Endothelial cell of umbilical vein (primary cell): ENCODE data around the gene DCLK1. TPM values are rescaled to one million over a fixed set of nuclear protein-coding genes. Genes with fewer than 3 reads are reported as not detected.

Experiments used
- BruUV-seq: library from RNA; stranded (reverse); fragments of 400-500 nt; replicated peaks from 2 replicates; lab custom pipeline; 2021; lab: Mats Ljungman, UMichigan
- CTCF ChIA-PET: fragments of 300-600, 350-600 bp; sonication (Branson Sonifier 250); formaldehyde crosslinking; loops from one replicate; lab custom pipeline; 2021; ENCODE audit warnings: antibody characterized with exemption, inconsistent platforms; lab: Charles Lee
- POLR2A ChIA-PET: fragments of 300-600, 350-600 bp; sonication (Branson Sonifier 250); formaldehyde crosslinking; loops from one replicate; lab custom pipeline; 2021; ENCODE audit warnings: antibody characterized with exemption, inconsistent platforms; lab: Charles Lee
- DNase-seq: peaks from one replicate; pipeline ENCODE4 v3.0.0-alpha.2; 2011; ENCODE audit warnings: low read depth, low spot score
- FAIRE-seq: peaks from 2 replicates; lab custom pipeline; 2011; peaks lifted over from hg19 to GRCh38; lab: Jason Lieb, UNC
- H2AFZ ChIP-seq: 2 replicates; pipeline ENCODE4 v1.6.0; 2012; ENCODE audit warnings: low read depth, low read length, control low read depth, inconsistent platforms
- H3K27ac ChIP-seq: 2 replicates; pipeline ENCODE4 v1.5.1; 2011; ENCODE audit warnings: low read depth, mild to moderate bottlenecking, control low read depth, low read length, moderate library complexity; ENCODE audit not compliant: insufficient read depth
- H3K27me3 ChIP-seq, 2 experiments: 2 replicates each; pipeline versions ENCODE4 v1.6.0 to v1.6.1; 2011; ENCODE audit warnings: low read length in 2 of 2, mixed read lengths in 1 of 2; ENCODE audit not compliant: control insufficient read depth in 2 of 2, insufficient read depth in 2 of 2
- H3K36me3 ChIP-seq, 2 experiments: 2 replicates in 1 of 2; 3 replicates in 1 of 2; pipeline ENCODE4 v1.5.1; 2011; ENCODE audit warnings: low read length in 2 of 2, mild to moderate bottlenecking in 1 of 2, moderate library complexity in 1 of 2; ENCODE audit not compliant: control insufficient read depth in 2 of 2, insufficient read depth in 2 of 2; ENCODE audit errors: extremely low read depth in 1 of 2
- H3K4me1 ChIP-seq: 3 replicates; pipeline ENCODE4 v1.5.1; 2011; ENCODE audit warnings: mild to moderate bottlenecking, low read length; ENCODE audit not compliant: control insufficient read depth, insufficient read depth; ENCODE audit errors: extremely low read depth
- H3K4me2 ChIP-seq: 2 replicates; pipeline ENCODE4 v1.6.1; 2011; ENCODE audit warnings: low read length, control low read depth, mixed read lengths; ENCODE audit not compliant: insufficient read depth
- H3K4me3 ChIP-seq, 3 experiments: fragments of 200-600 bp in 1 of 3; sonication (generic), shearing (Covaris generic) in 1 of 3; replicated peaks in 1 of 3; 2 replicates each; pipeline ENCODE4 v1.5.1; 2011 to 2016; ENCODE audit warnings: control low read depth in 3 of 3, low read length in 3 of 3, mild to moderate bottlenecking in 2 of 3, inconsistent platforms in 1 of 3, low read depth in 1 of 3, moderate library complexity in 1 of 3; ENCODE audit not compliant: insufficient read depth in 1 of 3
- H3K79me2 ChIP-seq: 2 replicates; pipeline ENCODE4 v1.6.0; 2012; ENCODE audit warnings: low read length, inconsistent platforms; ENCODE audit not compliant: control insufficient read depth, insufficient read depth
- H3K9ac ChIP-seq: replicated peaks from 2 replicates; pipeline ENCODE3; 2011; ENCODE audit warnings: low read length, control low read depth; ENCODE audit not compliant: insufficient read depth; ENCODE audit errors: extremely low read depth
- H3K9me1 ChIP-seq: replicated peaks from 3 replicates; pipeline ENCODE4 v1.6.0; 2011; ENCODE audit warnings: mild to moderate bottlenecking, low read length; ENCODE audit not compliant: control insufficient read depth, insufficient read depth; ENCODE audit errors: extremely low read depth
- H3K9me3 ChIP-seq: replicated peaks from 2 replicates; pipeline ENCODE4 v1.5.1; 2012; ENCODE audit warnings: low read length, inconsistent platforms; ENCODE audit not compliant: control insufficient read depth, insufficient read depth
- H4K20me1 ChIP-seq: replicated peaks from 2 replicates; pipeline ENCODE3; 2011; ENCODE audit warnings: mild to moderate bottlenecking, low read length; ENCODE audit not compliant: control insufficient read depth, insufficient read depth; ENCODE audit errors: extremely low read depth
- CTCF ChIP-seq, 2 donors: IDR thresholded peaks; 1 replicate in 1 of 2; 2 replicates in 1 of 2; pipeline ENCODE4 v1.5.1; 2011; ENCODE audit warnings: low read length in 2 of 2, mild to moderate bottlenecking in 2 of 2, moderate library complexity in 2 of 2, control low read depth in 1 of 2, inconsistent platforms in 1 of 2, low read depth in 1 of 2; ENCODE audit not compliant: insufficient read depth in 1 of 2; ENCODE audit errors: extremely low read depth in 1 of 2
- EZH2 ChIP-seq: IDR thresholded peaks from 2 replicates; pipeline ENCODE4 v1.6.1; 2012; ENCODE audit warnings: borderline replicate concordance, low read depth, mild to moderate bottlenecking, moderate library complexity, low read length, inconsistent platforms; ENCODE audit not compliant: severe bottlenecking
- FOS ChIP-seq: IDR thresholded peaks from 2 replicates; pipeline ENCODE4 v1.6.1; 2011; ENCODE audit warnings: mild to moderate bottlenecking, low read length, moderate library complexity, borderline replicate concordance; ENCODE audit not compliant: insufficient read depth
- GATA2 ChIP-seq: IDR thresholded peaks from 2 replicates; pipeline ENCODE4 v1.7.0; 2011; ENCODE audit warnings: low read depth, mild to moderate bottlenecking, moderate library complexity, mixed read lengths, low read length; ENCODE audit not compliant: insufficient read length, insufficient read depth
- JUN ChIP-seq: IDR thresholded peaks from 2 replicates; pipeline ENCODE4 v1.6.1; 2011; ENCODE audit warnings: borderline replicate concordance, low read depth; ENCODE audit not compliant: insufficient read length, insufficient read depth
- MAX ChIP-seq: IDR thresholded peaks from 2 replicates; pipeline ENCODE4 v1.6.1; 2011; ENCODE audit not compliant: insufficient read depth, insufficient read length
- MYC ChIP-seq: IDR thresholded peaks from one replicate; pipeline ENCODE4 v1.6.1; 2011; ENCODE audit warnings: mild to moderate bottlenecking, low read depth, low read length
- POLR2A ChIP-seq: IDR thresholded peaks from 2 replicates; pipeline ENCODE4 v1.6.1; 2012; ENCODE audit warnings: low read depth, mild to moderate bottlenecking, control low read depth, low read length
- POLR2AphosphoS5 ChIP-seq: IDR thresholded peaks from 2 replicates; pipeline ENCODE4 v1.6.1; 2012; ENCODE audit warnings: low read depth, mild to moderate bottlenecking, control low read depth, low read length, moderate library complexity; ENCODE audit not compliant: insufficient read depth
- dilution Hi-C: fragments of 300-500 bp; cut with MboI; formaldehyde crosslinking; loops from one replicate; pipeline ENCODE4 v1.15.0; 2019; ENCODE audit warnings: low sequenced_read_pairs; ENCODE audit not compliant: extremely low pct_ligation_motif_present
- intact Hi-C: fragments of 100-400 bp; cut with micrococcal nuclease; formaldehyde crosslinking; loops from one replicate; pipeline ENCODE4 v1.10.0; 2022
- polyA plus RNA-seq, 4 experiments: library from polyadenylated mRNA; depleted of rRNA in 3 of 4; stranded (reverse) in 3 of 4; unstranded in 1 of 4; fragments of >200 nt; gene quantifications; 2 replicates each; pipeline versions ENCODE4 v1.2.1 to v1.2.3, GENCODE V29; 2011 to 2012; ENCODE audit warnings: missing spikeins in 1 of 4
- total RNA-seq: library from RNA; stranded (reverse); gene quantifications from 2 replicates; pipeline ENCODE4 v1.2.3, GENCODE V29; 2021

Gene DCLK1
- total and polyA plus RNA-seq, 2 donors (not counting 3 experiments of a cell fraction or from before 2014, with no cell fraction given) = 0.28 to 3.9 TPM

- H3K4me2 ChIP-seq = no peak overlapping the region
- DNase-seq (no peak), FAIRE-seq (no peak)
- BruUV-seq = no TSS peak
- H3K9me1 ChIP-seq = no peaks in the 10 kb centered on the region
- ChIA-PET POLR2A (no interaction called here), CTCF (no interaction called here)
- no peaks in the 10 kb centered on the region for H3K79me2 ChIP-seq
- H4K20me1 ChIP-seq = no peaks in the 10 kb centered on the region
- no peak overlapping the region for H3K27ac ChIP-seq
- peaks cover 3% of the 10 kb centered on the region for H3K4me1 ChIP-seq
- dilution Hi-C loops = no loop called here
- intact Hi-C loops = no loop called here
- no peak overlapping the region for H3K9ac ChIP-seq
- no peak overlapping the region for H3K4me3 ChIP-seq
- no peaks in the 10 kb centered on the region for H3K27me3 ChIP-seq
- no peaks in the 10 kb centered on the region for H3K36me3 ChIP-seq
- no peaks in the 10 kb centered on the region for H3K9me3 ChIP-seq
- no peak overlapping the region for H2AFZ ChIP-seq
- TF ChIP-seq POLR2A (no peak), GATA2 (no peak), EZH2 (no peak), MAX (no peak), FOS (no peak), POLR2AphosphoS5 (no peak), CTCF (IDR thresholded peaks at IDR 0.05; ENCODE audit: extremely low read depth in 1 of 2, insufficient read depth in 1 of 2, low read depth in 1 of 2, low read length in 2 of 2) (no peak), MYC (no peak), JUN (no peak)
These were observed 102.0 kb downstream of the DCLK1 start for GRCh38 chr13:36029166-36029565.
